Anterior cingulate cortex (tissue), 58 donors: ENCODE data around the gene NCAPG.

ENCODE experiments used
- DNase-seq, 58 donors: peaks; one replicate each; lab custom pipeline; 2025; lab: John Stamatoyannopoulos, UW

The NCAPG gene

GRCh38 chr4:17869327-17869726 is 58.5 kb downstream of the NCAPG start:
- no peak for DNase-seq

GRCh38 chr4:17875402-17876070 is 64.8 kb downstream of the NCAPG start:
- no peak for DNase-seq

GRCh38 chr4:17876943-17877342 is 66.2 kb downstream of the NCAPG start:
- DNase-seq, result no peak

DNA sequence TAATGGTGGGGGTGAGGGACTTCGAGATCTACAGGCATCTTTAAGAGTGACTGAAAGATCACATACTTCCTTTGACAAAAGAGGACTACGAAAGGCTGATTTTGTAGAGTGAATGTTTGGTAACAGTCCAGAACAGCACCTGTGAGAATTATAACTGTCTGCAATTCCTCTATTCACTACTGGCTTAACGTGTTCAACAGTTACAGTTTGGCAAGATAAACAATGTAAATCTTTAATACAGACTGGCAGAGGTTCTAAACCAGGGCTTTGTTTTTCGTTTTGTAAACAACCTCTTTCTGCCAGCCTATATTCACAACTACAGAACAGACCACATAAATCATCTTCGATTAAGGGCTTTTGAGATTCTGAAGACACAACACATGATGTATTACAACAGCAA is 66.9 kb downstream of the NCAPG start:
- DNase-seq, result no peak

DNA sequence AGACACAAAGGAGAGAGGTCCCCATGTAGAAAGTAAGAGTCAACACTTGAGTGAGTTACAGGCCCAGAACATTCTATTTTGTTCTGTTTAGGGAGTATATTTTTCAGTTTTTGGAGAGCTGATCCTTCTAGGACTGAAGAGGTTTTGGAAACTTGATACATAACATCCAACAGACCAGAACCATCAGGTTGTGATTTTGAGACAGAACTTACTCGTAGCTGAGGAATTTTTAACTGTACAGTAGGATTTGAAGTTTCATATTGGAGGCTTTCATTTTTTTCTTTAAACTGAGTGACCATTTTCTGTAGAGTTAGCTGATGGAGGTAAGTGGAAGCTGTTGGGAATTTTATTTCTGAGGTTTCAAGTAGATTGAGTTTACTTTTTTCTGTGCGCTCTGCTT is 73.3 kb downstream of the NCAPG start:
- no peak for DNase-seq

DNA sequence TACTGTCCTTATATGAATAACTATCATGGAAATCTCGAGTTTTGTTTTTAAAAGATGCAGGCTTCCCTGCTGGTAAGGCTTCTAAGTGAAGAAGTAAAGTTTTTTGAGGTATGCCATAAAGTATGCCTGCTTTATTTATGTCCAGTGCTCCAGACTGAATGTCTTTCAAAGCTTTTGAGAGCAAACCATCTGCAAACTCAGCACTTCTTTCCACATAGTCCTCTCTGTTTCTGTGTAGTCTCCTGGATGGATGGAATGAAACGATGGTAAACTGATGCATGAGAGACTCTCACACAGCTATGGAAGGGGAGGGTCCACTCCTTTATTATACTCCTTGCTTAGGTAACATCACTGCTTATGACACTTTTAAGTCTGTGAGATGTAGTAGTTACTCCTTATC is 73.7 kb downstream of the NCAPG start:
- no peak for DNase-seq

GRCh38 chr4:17889692-17890091 is 78.9 kb downstream of the NCAPG start:
- no peak for DNase-seq

GRCh38 chr4:17894421-17894820 is 83.6 kb downstream of the NCAPG start:
- DNase-seq, result no peak
